Subcutaneous abdominal adipose tissue (tissue), 5 donors: ENCODE results near the gene GRM6.

Source experiments
- H3K27ac ChIP-seq: one replicate; pipeline ENCODE4 v1.7.0; 2013; ENCODE audit warnings: low read depth, mild to moderate bottlenecking, inconsistent platforms, low read length, moderate library complexity
- H3K27me3 ChIP-seq, 5 donors: one replicate each; pipeline ENCODE4 v1.7.0; 2013; ENCODE audit warnings: low read length in 5 of 5, inconsistent platforms in 1 of 5; ENCODE audit not compliant: control insufficient read depth in 5 of 5, insufficient read depth in 4 of 5
- H3K36me3 ChIP-seq, 5 donors: one replicate each; pipeline ENCODE4 v1.7.0; 2013; ENCODE audit warnings: low read length in 5 of 5; ENCODE audit not compliant: control insufficient read depth in 5 of 5, insufficient read depth in 5 of 5
- H3K4me1 ChIP-seq, 5 donors: one replicate each; pipeline ENCODE4 v1.7.0; 2013; ENCODE audit warnings: low read length in 5 of 5, mild to moderate bottlenecking in 3 of 5, moderate library complexity in 1 of 5; ENCODE audit not compliant: control insufficient read depth in 5 of 5, insufficient read depth in 5 of 5
- H3K4me3 ChIP-seq, 5 donors: one replicate each; pipeline ENCODE4 v1.7.0; 2013; ENCODE audit warnings: low read length in 5 of 5, low read depth in 1 of 5
- H3K9ac ChIP-seq, 5 donors: one replicate each; pipeline ENCODE4 v1.7.0; 2013; ENCODE audit warnings: low read length in 5 of 5, mild to moderate bottlenecking in 4 of 5, moderate library complexity in 3 of 5
- H3K9me3 ChIP-seq, 5 donors: one replicate each; pipeline ENCODE4 v1.7.0; 2013; ENCODE audit warnings: low read length in 5 of 5; ENCODE audit not compliant: control insufficient read depth in 5 of 5
- donor health status: healthy.
- donor health status: healthy.
- donor health status: healthy.
- donor health status: healthy.
- donor health status: healthy.

GRM6 gene

DNA sequence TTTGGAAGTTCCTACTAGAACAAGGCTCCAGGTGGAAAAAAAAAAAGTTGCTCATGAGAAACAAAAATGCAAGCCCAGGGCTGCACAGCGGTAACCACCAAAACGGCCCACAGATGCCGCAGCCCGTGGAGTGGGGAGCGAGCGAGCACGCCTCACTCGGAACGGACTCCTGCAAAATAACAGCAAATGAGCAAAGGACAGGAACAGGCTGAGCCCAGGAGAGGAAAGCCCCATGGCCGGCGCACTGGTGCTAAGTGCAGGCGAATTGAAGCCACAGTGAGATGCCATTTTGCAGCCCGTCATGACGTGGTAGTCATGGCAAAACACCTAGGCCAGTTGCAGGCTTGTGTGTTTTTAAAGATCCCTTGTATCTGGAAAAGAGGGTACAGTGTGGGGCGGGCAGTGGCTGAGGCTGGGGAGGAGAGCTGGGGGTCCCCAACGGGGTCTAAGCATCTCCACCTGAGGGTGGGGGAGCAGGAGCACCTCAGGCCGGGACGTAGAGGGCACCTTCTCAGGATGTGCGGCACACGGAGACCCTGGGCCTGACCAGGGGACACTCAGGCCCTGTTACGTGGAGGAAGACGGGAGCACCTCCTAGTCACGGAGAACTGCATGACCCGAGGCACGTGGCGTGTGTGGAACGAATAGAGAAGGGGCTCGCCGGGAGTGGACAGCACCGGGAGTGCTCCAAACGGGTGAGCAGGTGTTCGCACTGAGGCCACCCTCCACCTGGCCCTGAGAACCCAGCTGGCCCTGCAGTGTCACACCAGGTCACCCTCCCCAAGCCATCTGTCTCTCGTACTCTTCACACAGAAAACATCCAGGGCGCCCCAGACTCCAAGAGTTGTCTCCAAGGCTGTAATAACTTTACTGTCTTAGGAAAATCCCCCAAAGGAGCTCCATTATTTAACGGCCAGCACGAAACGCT lies 10.7 kb downstream of the GRM6 start:
- Histone ChIP-seq H3K4me3 (peak overlapping the region in 3 of 5 donors; percentile 6 to 29 (median 8)), H3K9me3 (peaks cover 8 to 82% (median 79%) of the 10 kb centered on the region in 5 donors), H3K27ac (no peak overlapping the region), H3K4me1 (peaks cover 0 to 3% (median 0%) of the 10 kb centered on the region in 5 donors), H3K9ac (no peak overlapping the region), H3K36me3 (no peaks in the 10 kb centered on the region), H3K27me3 (no peaks in the 10 kb centered on the region)

DNA sequence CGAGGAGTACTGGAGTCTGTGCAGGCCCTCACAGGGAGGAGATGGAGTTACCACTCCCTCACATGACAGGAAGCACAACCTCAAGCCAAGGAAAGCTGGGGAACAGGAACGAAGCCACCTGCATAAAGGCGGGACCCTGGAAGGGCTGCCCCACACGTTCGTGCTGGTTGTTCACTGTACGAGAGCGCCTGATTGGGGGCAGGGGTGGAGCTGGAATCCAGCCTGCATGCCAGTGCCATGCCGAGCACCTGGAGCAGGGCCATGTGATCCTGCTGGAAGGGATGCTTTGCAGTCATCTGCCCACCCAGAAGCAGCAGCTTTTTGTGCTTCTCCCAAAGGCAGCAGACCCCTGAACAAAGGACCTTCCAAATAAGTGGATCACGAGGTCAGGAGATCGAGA lies 11.4 kb downstream of the GRM6 start:
- Histone ChIP-seq H3K4me1 (peaks cover 0 to 3% (median 0%) of the 10 kb centered on the region in 5 donors), H3K27ac (no peak overlapping the region), H3K9ac (no peak overlapping the region), H3K4me3 (peak overlapping the region in 2 of 5 donors; percentile 2 to 10), H3K36me3 (no peaks in the 10 kb centered on the region), H3K9me3 (peaks cover 8 to 83% (median 80%) of the 10 kb centered on the region in 5 donors), H3K27me3 (no peaks in the 10 kb centered on the region)

DNA sequence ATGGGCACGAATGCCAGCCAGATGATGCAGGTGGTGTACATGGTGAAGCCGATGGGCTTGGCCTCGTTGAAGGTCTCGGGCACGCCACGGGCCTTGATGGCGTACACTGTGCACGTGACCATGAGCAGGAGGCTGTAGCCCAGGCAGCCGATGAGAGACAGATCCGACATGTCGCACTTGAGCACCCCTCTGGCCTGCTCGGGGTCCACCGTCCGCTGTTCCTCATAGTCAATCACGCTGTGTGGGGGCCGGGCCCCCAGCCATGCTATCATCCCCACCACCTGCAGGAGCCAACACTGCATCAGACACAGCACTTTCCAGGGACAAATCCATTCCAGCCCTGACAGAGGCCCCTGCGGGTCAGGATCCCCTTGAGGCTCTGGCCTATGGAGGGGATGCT lies 12.2 kb downstream of the GRM6 start:
- peaks cover 0 to 3% (median 0%) of the 10 kb centered on the region in 5 donors for H3K4me1 ChIP-seq
- no peak overlapping the region for H3K9ac ChIP-seq
- peak overlapping the region in 1 of 5 donors; percentile 10 for H3K4me3 ChIP-seq
- no peaks in the 10 kb centered on the region for H3K27me3 ChIP-seq
- no peak overlapping the region for H3K27ac ChIP-seq
- no peaks in the 10 kb centered on the region for H3K36me3 ChIP-seq
- peaks cover 12 to 83% (median 82%) of the 10 kb centered on the region in 5 donors for H3K9me3 ChIP-seq

DNA sequence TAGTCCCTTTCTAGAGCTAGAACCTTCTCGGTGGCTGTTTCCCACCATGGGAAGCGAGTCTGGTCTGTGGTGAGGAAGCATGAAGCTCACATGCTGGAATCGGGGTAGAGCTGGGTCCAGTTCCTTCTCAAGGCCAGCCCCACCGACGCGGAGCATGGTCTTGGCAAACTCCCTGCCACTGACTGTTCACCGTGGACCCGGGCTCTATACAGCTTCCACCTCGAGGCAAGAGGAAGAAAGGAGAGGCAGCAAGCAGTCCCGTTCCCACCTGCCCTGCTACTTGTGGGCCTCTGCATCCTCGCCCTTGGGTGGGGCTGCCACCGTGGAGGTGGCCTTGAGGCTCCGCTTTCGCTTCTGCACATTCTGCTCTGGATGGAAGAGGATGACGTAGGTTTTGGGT lies 13.7 kb downstream of the GRM6 start:
- Histone ChIP-seq H3K4me3 (peak overlapping the region in 2 of 5 donors; percentile 12), H3K27ac (no peak overlapping the region), H3K9me3 (peaks cover 21 to 88% (median 84%) of the 10 kb centered on the region in 5 donors), H3K4me1 (peaks cover 0 to 3% (median 0%) of the 10 kb centered on the region in 5 donors), H3K27me3 (no peaks in the 10 kb centered on the region), H3K36me3 (no peaks in the 10 kb centered on the region), H3K9ac (no peak overlapping the region)

DNA sequence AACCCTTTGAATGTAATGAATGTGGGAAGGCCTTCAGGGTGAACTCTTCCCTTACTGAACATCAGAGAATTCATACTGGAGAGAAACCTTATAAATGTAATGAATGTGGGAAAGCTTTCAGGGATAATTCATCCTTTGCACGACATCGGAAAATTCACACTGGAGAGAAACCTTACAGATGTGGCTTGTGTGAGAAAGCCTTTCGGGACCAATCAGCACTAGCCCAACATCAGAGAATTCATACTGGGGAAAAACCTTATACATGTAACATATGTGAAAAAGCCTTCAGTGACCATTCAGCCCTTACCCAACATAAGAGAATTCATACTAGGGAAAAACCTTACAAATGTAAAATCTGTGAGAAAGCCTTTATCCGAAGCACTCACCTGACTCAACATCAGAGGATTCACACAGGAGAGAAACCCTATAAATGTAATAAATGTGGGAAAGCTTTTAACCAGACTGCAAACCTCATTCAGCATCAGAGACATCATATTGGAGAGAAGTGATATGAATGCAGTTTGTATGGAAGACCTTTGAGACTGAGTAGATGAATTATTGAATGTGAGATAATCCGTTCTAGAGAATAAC lies 29.6 kb downstream of the GRM6 start:
- Histone ChIP-seq H3K4me3 (peak overlapping the region; percentile 14 to 39 (median 34)), H3K9me3 (peaks cover 59 to 86% (median 82%) of the 10 kb centered on the region in 5 donors)

DNA sequence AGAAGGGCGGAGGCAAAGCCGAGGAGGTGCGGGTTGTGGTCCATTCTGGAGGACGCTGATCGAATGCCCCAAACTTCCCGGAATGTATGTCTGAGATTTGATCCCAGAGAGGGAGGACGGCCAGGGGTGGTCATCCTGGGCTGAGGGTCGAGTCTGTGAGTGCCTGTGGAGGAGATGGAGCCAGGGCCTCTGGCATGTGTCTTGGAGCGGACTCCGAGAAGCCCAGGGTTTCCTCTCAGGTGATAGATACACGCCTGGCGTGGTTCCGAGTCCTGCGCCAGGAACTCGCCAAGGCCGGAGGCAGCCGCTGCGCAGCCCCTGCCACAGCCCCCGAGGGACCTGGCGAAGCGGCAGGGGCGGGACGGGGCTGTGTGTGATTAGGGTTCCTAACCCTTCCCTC lies 53.8 kb downstream of the GRM6 start:
- peak overlapping the region; percentile 75 to 88 (median 82) for H3K4me3 ChIP-seq
- H3K9ac ChIP-seq: peak overlapping the region; percentile 7 to 81 (median 72)
- peak overlapping the region; percentile 61 for H3K27ac ChIP-seq
- no peaks in the 10 kb centered on the region for H3K27me3 ChIP-seq
- H3K36me3 ChIP-seq: peaks cover 0 to 6% (median 3%) of the 10 kb centered on the region in 5 donors
- peaks cover 8 to 22% (median 18%) of the 10 kb centered on the region in 5 donors for H3K4me1 ChIP-seq
- peaks cover 22 to 85% (median 69%) of the 10 kb centered on the region in 5 donors for H3K9me3 ChIP-seq

More for the DNA sequence above, 29.6 kb downstream of the GRM6 start:
- Histone ChIP-seq H3K27me3 (no peaks in the 10 kb centered on the region), H3K9ac (no peak overlapping the region), H3K27ac (no peak overlapping the region), H3K36me3 (peaks cover 8 to 17% (median 12%) of the 10 kb centered on the region in 5 donors), H3K4me1 (no peaks in the 10 kb centered on the region)

DNA sequence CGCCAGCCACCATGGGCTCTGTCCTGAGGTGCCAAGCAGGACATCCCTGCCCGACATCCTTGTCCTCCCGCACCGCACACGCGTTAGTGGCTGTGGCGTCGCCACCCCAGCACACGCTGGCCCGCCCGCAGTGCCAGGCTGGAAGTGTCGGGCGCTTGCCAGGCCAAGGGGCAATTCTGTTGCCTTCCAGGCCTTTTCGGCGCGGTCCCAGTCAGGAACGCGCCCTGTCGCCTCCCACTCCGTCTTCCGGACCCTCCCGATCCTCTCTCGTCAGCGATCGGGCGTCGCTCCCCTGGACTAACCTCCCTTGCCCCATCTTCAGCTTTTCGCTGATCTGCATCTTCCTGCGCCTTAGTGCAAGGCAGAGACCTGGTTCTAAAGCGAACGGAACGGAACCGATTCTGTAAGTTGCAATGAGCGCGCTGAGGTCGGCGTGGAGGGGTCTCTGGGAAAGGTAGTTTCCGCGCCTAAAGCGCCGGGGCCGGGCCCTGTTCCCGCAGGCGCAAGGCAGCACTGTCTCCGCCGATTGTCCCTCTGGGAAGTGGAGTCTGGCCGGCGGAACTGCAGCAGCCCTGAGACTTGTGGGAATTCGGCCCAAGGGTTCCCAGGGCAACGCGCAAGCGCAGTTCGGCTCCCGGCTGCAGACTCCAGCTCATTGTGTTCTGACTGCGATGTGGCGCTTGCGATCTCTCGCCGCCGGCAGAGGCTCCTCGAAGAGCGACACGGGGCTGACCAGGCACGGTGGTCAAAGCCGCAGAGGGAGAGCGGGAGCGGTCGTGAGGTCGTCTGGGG lies 54.4 kb downstream of the GRM6 start, which contains the start of gene ZNF454:
ZNF454 (plus strand) TSS at position 630 of the 792 bp plus-strand sequence. CDS start 1,594 bp downstream, outside the sequence.
- Histone ChIP-seq H3K27me3 (no peaks in the 10 kb centered on the region), H3K36me3 (peaks cover 0 to 3% (median 2%) of the 10 kb centered on the region in 5 donors), H3K4me1 (peaks cover 8 to 22% (median 18%) of the 10 kb centered on the region in 5 donors), H3K4me3 (peak within 1 kb of the TSS; percentile 75 to 88 (median 82)), H3K9me3 (peaks cover 28 to 85% (median 71%) of the 10 kb centered on the region in 5 donors), H3K9ac (peak within 1 kb of the TSS; percentile 8 to 81 (median 73)), H3K27ac (peak within 1 kb of the TSS; percentile 61)

DNA sequence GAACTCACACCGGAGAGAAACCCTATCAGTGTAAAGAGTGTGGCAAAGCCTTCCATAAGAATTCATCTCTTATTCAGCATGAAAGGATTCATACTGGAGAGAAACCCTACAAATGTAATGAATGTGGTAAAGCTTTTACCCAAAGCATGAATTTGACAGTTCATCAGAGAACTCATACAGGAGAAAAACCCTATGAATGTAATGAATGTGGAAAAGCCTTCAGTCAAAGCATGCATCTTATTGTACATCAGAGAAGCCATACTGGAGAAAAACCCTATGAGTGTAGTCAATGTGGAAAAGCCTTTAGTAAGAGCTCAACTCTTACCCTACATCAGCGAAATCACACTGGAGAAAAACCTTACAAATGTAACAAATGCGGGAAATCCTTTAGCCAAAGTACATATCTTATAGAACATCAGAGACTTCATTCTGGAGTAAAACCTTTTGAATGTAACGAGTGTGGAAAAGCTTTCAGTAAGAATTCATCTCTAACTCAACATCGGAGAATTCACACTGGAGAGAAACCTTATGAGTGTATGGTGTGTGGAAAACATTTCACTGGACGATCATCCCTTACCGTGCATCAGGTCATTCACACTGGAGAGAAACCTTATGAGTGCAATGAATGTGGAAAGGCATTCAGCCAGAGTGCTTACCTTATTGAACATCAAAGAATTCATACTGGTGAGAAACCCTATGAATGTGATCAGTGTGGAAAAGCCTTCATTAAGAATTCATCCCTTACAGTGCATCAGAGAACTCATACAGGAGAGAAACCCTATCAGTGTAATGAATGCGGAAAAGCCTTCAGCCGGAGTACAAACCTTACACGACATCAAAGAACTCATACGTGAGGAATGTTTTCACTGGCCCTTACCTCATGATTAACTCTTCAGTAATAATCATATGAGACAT lies 63.0 kb downstream of the GRM6 start:
- Histone ChIP-seq H3K4me1 (no peaks in the 10 kb centered on the region), H3K9ac (no peak overlapping the region), H3K9me3 (peaks cover 71 to 100% (median 95%) of the 10 kb centered on the region in 5 donors), H3K4me3 (peak overlapping the region in 4 of 5 donors; percentile 27 to 67 (median 46)), H3K36me3 (peaks cover 10 to 40% (median 24%) of the 10 kb centered on the region in 5 donors), H3K27ac (no peak overlapping the region), H3K27me3 (no peaks in the 10 kb centered on the region)
